K562 (cell line): ENCODE measurements around the gene GPAT3. TPM values are rescaled to one million over a fixed set of nuclear protein-coding genes. Genes with fewer than 3 reads are reported as not detected.
A peak's percentile ranks its signal among the peaks of the same experiment; 100 is the strongest.

Experiments
- BRCA1 ChIP-seq, 2 experiments: fragments of 450-650 bp in 1 of 2; sonication (generic) in 1 of 2; formaldehyde crosslinking in 1 of 2; IDR thresholded peaks; 2 replicates each; pipeline versions ENCODE4 v1.5.0 to v1.6.1; 2017 to 2020; ENCODE audit warnings: mild to moderate bottlenecking in 1 of 2, missing genetic modification reagents in 1 of 2
- CEBPB ChIP-seq: fragments of 450-650 bp; IDR thresholded peaks from 2 replicates; pipeline ENCODE4 v1.6.1; 2016; ENCODE audit warnings: missing genetic modification characterization, missing compliant biosample characterization
- CLOCK ChIP-seq: fragments of 250-450 bp; sonication (Bioruptor Pico); IDR thresholded peaks from 2 replicates; pipeline ENCODE4 v1.4.0; 2020; ENCODE audit warnings: mild to moderate bottlenecking, moderate library complexity, borderline replicate concordance
- KAT2B ChIP-seq: IDR thresholded peaks from one replicate; pipeline ENCODE4 v1.6.1; 2012; ENCODE audit warnings: low read depth, mild to moderate bottlenecking, control low read depth, inconsistent platforms, low read length, moderate library complexity
- MEF2A ChIP-seq: IDR thresholded peaks from 2 replicates; pipeline ENCODE4 v1.6.1; 2011; ENCODE audit warnings: low read depth, mild to moderate bottlenecking, low read length, moderate library complexity; ENCODE audit not compliant: control insufficient read depth
- PML ChIP-seq: IDR thresholded peaks from 2 replicates; pipeline ENCODE4 v1.6.1; 2012; ENCODE audit warnings: low read length, inconsistent platforms
- PRMT5 ChIP-seq: sonication (generic); formaldehyde crosslinking; IDR thresholded peaks from 2 replicates; pipeline ENCODE4 v1.5.0; 2020; ENCODE audit warnings: missing genetic modification reagents
- SMAD2 ChIP-seq: fragments of 150-350 bp; IDR thresholded peaks from 2 replicates; pipeline ENCODE4 v1.6.1; 2014; ENCODE audit warnings: low read depth, mild to moderate bottlenecking, low read length
- TAL1 ChIP-seq: fragments of 450-650 bp; IDR thresholded peaks from 2 replicates; pipeline ENCODE4 v1.6.1; 2016; ENCODE audit warnings: mild to moderate bottlenecking
- TRIM24 ChIP-seq, 2 experiments: fragments of 450-650 bp; IDR thresholded peaks; 2 replicates each; pipeline ENCODE4 v1.6.1; 2016
- ZNF407 ChIP-seq: fragments of 450-650 bp; IDR thresholded peaks from 2 replicates; pipeline ENCODE4 v1.6.1; 2016; ENCODE audit warnings: low read depth
- polyA plus RNA-seq, 8 experiments: library from polyadenylated mRNA; depleted of rRNA in 4 of 8; stranded (reverse) in 5 of 8; unstranded in 3 of 8; fragments of >200 nt; fragmentation: Nextera tagmentation in 2 of 8; fragmentation: Illumina TruSeq in 1 of 8; extraction: Ambion mirVana in 2 of 8; extraction: Trizol in 1 of 8; gene quantifications; 2 replicates each; pipeline versions ENCODE4 v1.2.1 to v1.2.3, GENCODE V29; 2011 to 2014; ENCODE audit warnings: inconsistent platforms in 1 of 8, missing spikeins in 1 of 8
- total RNA-seq, 7 experiments: library from RNA; depleted of rRNA in 6 of 7; stranded (reverse); fragments of >200 nt in 6 of 7; fragmentation: Illumina TruSeq in 2 of 7; extraction: Trizol in 2 of 7; gene quantifications; 2 replicates each; pipeline versions ENCODE4 v1.2.1 to v1.2.3, GENCODE V29; 2011 to 2021; ENCODE audit warnings: low replicate concordance in 1 of 7
- TF ChIP-seq, protein P1 (sequence below): fragments of 250-450 bp; sonication (Bioruptor Pico); IDR thresholded peaks from 2 replicates; pipeline ENCODE4 v1.4.0; 2020

Gene GPAT3
- total and polyA plus RNA-seq, 9 of the 15 experiments (the other 6 are each of a cell fraction or from before 2014, with no cell fraction given) = 4.1 to 16.1 (median 13.1) TPM

DNA sequence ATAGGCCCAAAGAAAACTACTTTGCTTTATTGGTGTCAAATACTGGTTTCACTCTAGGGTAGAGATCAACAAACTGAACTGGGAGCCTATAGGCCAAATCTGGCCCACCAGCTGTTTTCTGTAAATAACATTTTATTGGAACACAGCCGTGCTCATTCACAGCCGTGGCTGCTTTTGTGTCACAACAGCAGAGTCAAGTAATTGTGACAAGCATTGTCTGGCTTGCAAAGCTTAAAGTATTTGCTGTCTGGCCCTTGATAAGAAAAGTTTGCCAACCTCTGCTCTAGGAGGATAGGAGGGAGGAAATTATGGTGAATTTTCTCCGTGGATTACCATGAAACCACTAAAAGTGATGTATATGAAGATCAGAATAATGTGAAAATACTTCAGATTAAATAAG, 53.4 kb downstream of the GPAT3 start (continued):
- TF ChIP-seq ZNF407 (no peak), CLOCK (CRISPR knock-in tag) (no peak), SMAD2 (no peak), KAT2B (no peak), BRCA1 (IDR thresholded peaks at IDR 0.05) (no peak), BRCA1 (CRISPR knock-in tag; IDR thresholded peaks at IDR 0.05) (no peak), PML (no peak), TRIM24 (IDR thresholded peaks at IDR 0.05) (peak in 1 of 2 experiments; percentile 58; a peak in 1 of 4 replicates), TAL1 (peak; percentile 77), CEBPB (tag) (no peak), PRMT5 (CRISPR knock-in tag) (no peak), MEF2A (no peak)
- TF ChIP-seq, protein P1, sequence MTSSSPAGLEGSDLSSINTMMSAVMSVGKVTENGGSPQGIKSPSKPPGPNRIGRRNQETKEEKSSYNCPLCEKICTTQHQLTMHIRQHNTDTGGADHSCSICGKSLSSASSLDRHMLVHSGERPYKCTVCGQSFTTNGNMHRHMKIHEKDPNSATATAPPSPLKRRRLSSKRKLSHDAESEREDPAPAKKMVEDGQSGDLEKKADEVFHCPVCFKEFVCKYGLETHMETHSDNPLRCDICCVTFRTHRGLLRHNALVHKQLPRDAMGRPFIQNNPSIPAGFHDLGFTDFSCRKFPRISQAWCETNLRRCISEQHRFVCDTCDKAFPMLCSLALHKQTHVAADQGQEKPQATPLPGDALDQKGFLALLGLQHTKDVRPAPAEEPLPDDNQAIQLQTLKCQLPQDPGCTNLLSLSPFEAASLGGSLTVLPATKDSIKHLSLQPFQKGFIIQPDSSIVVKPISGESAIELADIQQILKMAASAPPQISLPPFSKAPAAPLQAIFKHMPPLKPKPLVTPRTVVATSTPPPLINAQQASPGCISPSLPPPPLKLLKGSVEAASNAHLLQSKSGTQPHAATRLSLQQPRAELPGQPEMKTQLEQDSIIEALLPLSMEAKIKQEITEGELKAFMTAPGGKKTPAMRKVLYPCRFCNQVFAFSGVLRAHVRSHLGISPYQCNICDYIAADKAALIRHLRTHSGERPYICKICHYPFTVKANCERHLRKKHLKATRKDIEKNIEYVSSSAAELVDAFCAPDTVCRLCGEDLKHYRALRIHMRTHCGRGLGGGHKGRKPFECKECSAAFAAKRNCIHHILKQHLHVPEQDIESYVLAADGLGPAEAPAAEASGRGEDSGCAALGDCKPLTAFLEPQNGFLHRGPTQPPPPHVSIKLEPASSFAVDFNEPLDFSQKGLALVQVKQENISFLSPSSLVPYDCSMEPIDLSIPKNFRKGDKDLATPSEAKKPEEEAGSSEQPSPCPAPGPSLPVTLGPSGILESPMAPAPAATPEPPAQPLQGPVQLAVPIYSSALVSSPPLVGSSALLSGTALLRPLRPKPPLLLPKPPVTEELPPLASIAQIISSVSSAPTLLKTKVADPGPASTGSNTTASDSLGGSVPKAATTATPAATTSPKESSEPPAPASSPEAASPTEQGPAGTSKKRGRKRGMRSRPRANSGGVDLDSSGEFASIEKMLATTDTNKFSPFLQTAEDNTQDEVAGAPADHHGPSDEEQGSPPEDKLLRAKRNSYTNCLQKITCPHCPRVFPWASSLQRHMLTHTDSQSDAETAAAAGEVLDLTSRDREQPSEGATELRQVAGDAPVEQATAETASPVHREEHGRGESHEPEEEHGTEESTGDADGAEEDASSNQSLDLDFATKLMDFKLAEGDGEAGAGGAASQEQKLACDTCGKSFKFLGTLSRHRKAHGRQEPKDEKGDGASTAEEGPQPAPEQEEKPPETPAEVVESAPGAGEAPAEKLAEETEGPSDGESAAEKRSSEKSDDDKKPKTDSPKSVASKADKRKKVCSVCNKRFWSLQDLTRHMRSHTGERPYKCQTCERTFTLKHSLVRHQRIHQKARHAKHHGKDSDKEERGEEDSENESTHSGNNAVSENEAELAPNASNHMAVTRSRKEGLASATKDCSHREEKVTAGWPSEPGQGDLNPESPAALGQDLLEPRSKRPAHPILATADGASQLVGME (CRISPR knock-in tag) = no peak
